HCT116 (cell line): ENCODE data around the gene TWIST2. TPM values are rescaled to one million over a fixed set of nuclear protein-coding genes. Genes with fewer than 3 reads are reported as not detected.

Source experiments
- ATAC-seq: fragments of 200-7000 bp; cut with Tn5 transposase; 2 replicates; pipeline ENCODE4 v1.9.1; 2020; ENCODE audit warnings: mild to moderate bottlenecking, moderate library complexity
- BruUV-seq: library from RNA; stranded (reverse); fragments of 400-500 nt; replicated peaks from 2 replicates; lab custom pipeline; 2021; lab: Mats Ljungman, UMichigan
- CTCF ChIA-PET: fragments of 300-600 bp; sonication (Branson Sonifier 250); formaldehyde crosslinking; loops from one replicate; lab custom pipeline; 2021; ENCODE audit warnings: antibody characterized with exemption; lab: Charles Lee
- POLR2A ChIA-PET: fragments of 300-600, 350-600 bp; sonication (Branson Sonifier 250); formaldehyde crosslinking; loops from one replicate; lab custom pipeline; 2021; ENCODE audit warnings: antibody characterized with exemption; lab: Charles Lee
- RAD21 ChIA-PET, 2 experiments: fragments of 300-600 bp; sonication (Branson Sonifier 250); formaldehyde crosslinking; loops; one replicate each; lab custom pipeline; 2023; ENCODE audit warnings: low total read pairs in 2 of 2; ENCODE audit not compliant: uncharacterized antibody in 2 of 2, unreplicated experiment in 2 of 2, low non-redundant PET in 1 of 2; lab: Charles Lee
- DNase-seq: peaks from one replicate; pipeline ENCODE4 v3.0.0-alpha.2; 2010; ENCODE audit warnings: low read depth, low spot score
- H2AFZ ChIP-seq: fragments of 200-600 bp; shearing (Covaris generic), sonication (generic); 2 replicates; pipeline ENCODE4 v1.6.1; 2017; ENCODE audit warnings: low read depth, mixed run types, mixed read lengths, antibody characterized with exemption, low read length; ENCODE audit not compliant: poor library complexity, severe bottlenecking
- H3K27ac ChIP-seq: 2 replicates; pipeline ENCODE4 v1.5.1; 2012; ENCODE audit warnings: low read depth, low read length
- H3K27me3 ChIP-seq: fragments of 200-600 bp; sonication (generic); 2 replicates; pipeline ENCODE4 v1.6.1; 2016; ENCODE audit warnings: mixed run types, low read length, mixed read lengths; ENCODE audit not compliant: insufficient read depth
- H3K36me3 ChIP-seq, 2 experiments: fragments of 200-500 bp in 1 of 2; fragments of 200-600 bp in 1 of 2; sonication (Bioruptor generic) in 1 of 2; sonication (generic) in 1 of 2; 2 replicates each; pipeline versions ENCODE4 v1.5.1 to v1.6.1; 2014 to 2016; ENCODE audit warnings: low read length in 2 of 2, inconsistent platforms in 1 of 2, mixed read lengths in 1 of 2, mixed run types in 1 of 2; ENCODE audit not compliant: insufficient read depth in 2 of 2, control insufficient read depth in 1 of 2
- H3K4me1 ChIP-seq, 2 experiments: fragments of 200-600 bp in 1 of 2; sonication (generic) in 1 of 2; 2 replicates each; pipeline versions ENCODE4 v1.5.1 to v1.6.1; 2012 to 2017; ENCODE audit warnings: low read length in 2 of 2, inconsistent platforms in 1 of 2, mild to moderate bottlenecking in 1 of 2, mixed read lengths in 1 of 2, mixed run types in 1 of 2, moderate library complexity in 1 of 2; ENCODE audit not compliant: insufficient read depth in 2 of 2, control insufficient read depth in 1 of 2
- H3K4me2 ChIP-seq: fragments of 200-600 bp; sonication (generic); 2 replicates; pipeline ENCODE4 v1.6.1; 2017; ENCODE audit warnings: mixed run types, low read length, mixed read lengths
- H3K4me3 ChIP-seq, 2 experiments: fragments of 200-600 bp in 1 of 2; sonication (generic) in 1 of 2; replicated peaks in 1 of 2; 2 replicates each; pipeline ENCODE4 v1.5.1; 2011 to 2016; ENCODE audit warnings: low read length in 2 of 2, control low read depth in 1 of 2, low read depth in 1 of 2, mild to moderate bottlenecking in 1 of 2, mixed read lengths in 1 of 2, mixed run types in 1 of 2
- H3K79me2 ChIP-seq: fragments of 200-600 bp; sonication (generic); 2 replicates; pipeline ENCODE4 v1.6.1; 2017; ENCODE audit warnings: mild to moderate bottlenecking, mixed run types, low read length, moderate library complexity, mixed read lengths; ENCODE audit not compliant: insufficient read depth
- H3K9ac ChIP-seq: fragments of 200-600 bp; sonication (generic); 2 replicates; pipeline ENCODE4 v1.6.1; 2016; ENCODE audit warnings: low read length, mixed read lengths
- H3K9me2 ChIP-seq: fragments of 200-600 bp; sonication (generic), shearing (Covaris generic); 2 replicates; pipeline ENCODE4 v1.6.1; 2017; ENCODE audit warnings: mixed run types, mild to moderate bottlenecking, moderate library complexity; ENCODE audit not compliant: insufficient read depth
- H3K9me3 ChIP-seq, 2 experiments: fragments of 200-500 bp in 1 of 2; fragments of 200-600 bp in 1 of 2; sonication (Bioruptor generic) in 1 of 2; sonication (generic) in 1 of 2; 2 replicates each; pipeline ENCODE4 v1.6.1; 2014 to 2017; ENCODE audit warnings: low read length in 2 of 2, mixed read lengths in 2 of 2, inconsistent platforms in 1 of 2, low read depth in 1 of 2, mild to moderate bottlenecking in 1 of 2, mixed run types in 1 of 2, moderate library complexity in 1 of 2; ENCODE audit not compliant: control insufficient read depth in 1 of 2, insufficient read depth in 1 of 2
- H4K20me1 ChIP-seq: fragments of 200-600 bp; sonication (generic), shearing (Covaris generic); 2 replicates; pipeline ENCODE4 v1.6.1; 2017; ENCODE audit warnings: mixed run types, mild to moderate bottlenecking, moderate library complexity; ENCODE audit not compliant: insufficient read depth
- CBX3 ChIP-seq: IDR thresholded peaks from 2 replicates; pipeline ENCODE4 v1.6.1; 2012; ENCODE audit warnings: low read depth
- CEBPB ChIP-seq: IDR thresholded peaks from 2 replicates; pipeline ENCODE4 v1.6.1; 2012; ENCODE audit warnings: low read depth
- EGR1 ChIP-seq: IDR thresholded peaks from 2 replicates; pipeline ENCODE4 v1.6.1; 2012; ENCODE audit warnings: low read depth
- ELF1 ChIP-seq: IDR thresholded peaks from 2 replicates; pipeline ENCODE4 v1.6.1; 2012; ENCODE audit warnings: low read depth, borderline replicate concordance
- EZH2 ChIP-seq: fragments of 200-600 bp; sonication (generic); IDR thresholded peaks from 2 replicates; pipeline ENCODE4 v1.6.1; 2017; ENCODE audit warnings: antibody characterized with exemption, mixed run types
- EZH2phosphoT487 ChIP-seq: fragments of 200-600 bp; IDR thresholded peaks from 2 replicates; pipeline ENCODE4 v1.6.1; 2018; ENCODE audit warnings: antibody characterized with exemption, borderline replicate concordance
- FOSL1 ChIP-seq: IDR thresholded peaks from 2 replicates; pipeline ENCODE4 v1.6.1; 2012; ENCODE audit warnings: low read depth
- POLR2AphosphoS5 ChIP-seq: IDR thresholded peaks from 2 replicates; pipeline ENCODE4 v1.6.1; 2011; ENCODE audit warnings: mild to moderate bottlenecking, low read depth, low read length, moderate library complexity
- RAD21 ChIP-seq: IDR thresholded peaks from 2 replicates; pipeline ENCODE4 v1.6.1; 2012; ENCODE audit warnings: low read depth, mild to moderate bottlenecking
- SRF ChIP-seq: IDR thresholded peaks from 2 replicates; pipeline ENCODE4 v1.6.1; 2012; ENCODE audit warnings: low read depth
- YY1 ChIP-seq: IDR thresholded peaks from 2 replicates; pipeline ENCODE4 v1.6.1; 2011; ENCODE audit warnings: low read length, low read depth, moderate library complexity, mild to moderate bottlenecking; ENCODE audit not compliant: insufficient replicate concordance; ENCODE audit errors: extremely low read depth
- ZFX ChIP-seq: fragments of 450-650 bp; IDR thresholded peaks from 2 replicates; pipeline ENCODE4 v1.6.1; 2017
- ZNF274 ChIP-seq: fragments of 200-500 bp; sonication (Bioruptor generic); IDR thresholded peaks from 2 replicates; pipeline ENCODE4 v1.6.1; 2014; ENCODE audit warnings: mild to moderate bottlenecking, low read depth, low read length, inconsistent platforms
- intact Hi-C: fragments of 100-400 bp; cut with micrococcal nuclease; formaldehyde crosslinking; loops from 2 replicates; pipeline ENCODE4 v1.10.0; 2022
- total RNA-seq: library from RNA; stranded (reverse); gene quantifications from one replicate; pipeline ENCODE4 v1.2.1, GENCODE V29; 2021; ENCODE audit not compliant: unreplicated experiment
- TF ChIP-seq, protein P1 (sequence below): IDR thresholded peaks from 2 replicates; pipeline ENCODE4 v1.6.1; 2011; ENCODE audit warnings: mild to moderate bottlenecking, low read length, moderate library complexity; ENCODE audit not compliant: insufficient replicate concordance; ENCODE audit errors: extremely low read depth
- TF ChIP-seq, protein P2 (sequence below): IDR thresholded peaks from 2 replicates; pipeline ENCODE4 v1.6.1; 2012
- TF ChIP-seq, protein P3 (sequence below): IDR thresholded peaks from 2 replicates; pipeline ENCODE4 v1.6.1; 2012
- TF ChIP-seq, protein P4 (sequence below), 3 experiments: fragments of 200-600 bp in 1 of 3; sonication (generic) in 1 of 3; IDR thresholded peaks in 2 of 3; conservative IDR thresholded peaks in 1 of 3; 2 replicates each; pipeline ENCODE4 v1.5.1; 2012 to 2017; ENCODE audit warnings: low read depth in 2 of 3, low read length in 2 of 3, antibody characterized with exemption in 1 of 3, borderline replicate concordance in 1 of 3, control low read depth in 1 of 3, mild to moderate bottlenecking in 1 of 3, mixed read lengths in 1 of 3, mixed run types in 1 of 3, moderate library complexity in 1 of 3; ENCODE audit not compliant: insufficient read depth in 1 of 3
- TF ChIP-seq, protein P5 (sequence below): IDR thresholded peaks from 2 replicates; pipeline ENCODE4 v1.6.1; 2012; ENCODE audit warnings: low read depth

Gene TWIST2
- total RNA-seq, 1 experiment from 2014 or later: not detected

DNA sequence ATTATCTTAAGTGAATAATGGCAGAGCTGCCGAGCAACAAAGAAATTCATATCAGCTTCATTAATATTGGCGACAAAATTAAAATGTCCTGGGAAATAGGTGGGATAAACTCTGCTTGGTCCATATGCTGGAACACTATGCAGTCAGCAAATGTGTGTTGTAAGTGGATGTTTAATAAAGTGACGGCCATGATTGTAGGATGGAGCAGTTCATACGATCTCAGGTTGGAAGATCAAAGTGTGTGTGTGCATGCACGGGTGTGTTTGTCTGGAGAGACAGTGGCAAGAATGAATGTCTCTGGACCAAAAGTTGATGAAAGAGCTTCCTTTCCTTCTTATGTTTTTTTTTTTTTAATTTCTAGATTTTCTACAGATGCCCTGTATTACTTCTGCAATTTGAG is 14.8 kb downstream of the TWIST2 start:
- BruUV-seq: no TSS peak

More for the DNA sequence above, 14.8 kb downstream of the TWIST2 start:
- Histone ChIP-seq H3K4me1 (peaks cover 19 to 25% of the 10 kb centered on the region in 2 experiments), H3K9me2 (no peaks in the 10 kb centered on the region), H3K9ac (no peak overlapping the region), H3K79me2 (no peaks in the 10 kb centered on the region), H3K4me2 (no peak overlapping the region), H3K27ac (no peak overlapping the region), H4K20me1 (no peaks in the 10 kb centered on the region), H3K36me3 (no peaks in the 10 kb centered on the region), H3K9me3 (no peaks in the 10 kb centered on the region), H3K4me3 (no peak overlapping the region), H3K27me3 (peaks cover 5% of the 10 kb centered on the region; the same call in 1 of the 2 replicates), H2AFZ (peak overlapping the region; percentile 43)
- ChIA-PET RAD21 (no interaction called here), POLR2A (no interaction called here), CTCF (no interaction called here)
- no peak for ATAC-seq
- no peak for DNase-seq
- TF ChIP-seq ZNF274: no peak
- TF ChIP-seq, protein P1, sequence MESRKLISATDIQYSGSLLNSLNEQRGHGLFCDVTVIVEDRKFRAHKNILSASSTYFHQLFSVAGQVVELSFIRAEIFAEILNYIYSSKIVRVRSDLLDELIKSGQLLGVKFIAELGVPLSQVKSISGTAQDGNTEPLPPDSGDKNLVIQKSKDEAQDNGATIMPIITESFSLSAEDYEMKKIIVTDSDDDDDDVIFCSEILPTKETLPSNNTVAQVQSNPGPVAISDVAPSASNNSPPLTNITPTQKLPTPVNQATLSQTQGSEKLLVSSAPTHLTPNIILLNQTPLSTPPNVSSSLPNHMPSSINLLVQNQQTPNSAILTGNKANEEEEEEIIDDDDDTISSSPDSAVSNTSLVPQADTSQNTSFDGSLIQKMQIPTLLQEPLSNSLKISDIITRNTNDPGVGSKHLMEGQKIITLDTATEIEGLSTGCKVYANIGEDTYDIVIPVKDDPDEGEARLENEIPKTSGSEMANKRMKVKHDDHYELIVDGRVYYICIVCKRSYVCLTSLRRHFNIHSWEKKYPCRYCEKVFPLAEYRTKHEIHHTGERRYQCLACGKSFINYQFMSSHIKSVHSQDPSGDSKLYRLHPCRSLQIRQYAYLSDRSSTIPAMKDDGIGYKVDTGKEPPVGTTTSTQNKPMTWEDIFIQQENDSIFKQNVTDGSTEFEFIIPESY: no peak
- no peak for TF ChIP-seq EZH2phosphoT487
- no peak for TF ChIP-seq CBX3
- TF ChIP-seq EZH2: no peak
- no peak for TF ChIP-seq POLR2AphosphoS5
- no peak for TF ChIP-seq RAD21
- TF ChIP-seq ZFX: no peak
- TF ChIP-seq, protein P2, sequence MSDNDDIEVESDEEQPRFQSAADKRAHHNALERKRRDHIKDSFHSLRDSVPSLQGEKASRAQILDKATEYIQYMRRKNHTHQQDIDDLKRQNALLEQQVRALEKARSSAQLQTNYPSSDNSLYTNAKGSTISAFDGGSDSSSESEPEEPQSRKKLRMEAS: no peak
- TF ChIP-seq, protein P3, sequence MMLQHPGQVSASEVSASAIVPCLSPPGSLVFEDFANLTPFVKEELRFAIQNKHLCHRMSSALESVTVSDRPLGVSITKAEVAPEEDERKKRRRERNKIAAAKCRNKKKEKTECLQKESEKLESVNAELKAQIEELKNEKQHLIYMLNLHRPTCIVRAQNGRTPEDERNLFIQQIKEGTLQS: no peak
- TF ChIP-seq FOSL1: no peak
- TF ChIP-seq CEBPB: no peak
- TF ChIP-seq SRF: no peak
- TF ChIP-seq EGR1: no peak
- TF ChIP-seq, protein P4, sequence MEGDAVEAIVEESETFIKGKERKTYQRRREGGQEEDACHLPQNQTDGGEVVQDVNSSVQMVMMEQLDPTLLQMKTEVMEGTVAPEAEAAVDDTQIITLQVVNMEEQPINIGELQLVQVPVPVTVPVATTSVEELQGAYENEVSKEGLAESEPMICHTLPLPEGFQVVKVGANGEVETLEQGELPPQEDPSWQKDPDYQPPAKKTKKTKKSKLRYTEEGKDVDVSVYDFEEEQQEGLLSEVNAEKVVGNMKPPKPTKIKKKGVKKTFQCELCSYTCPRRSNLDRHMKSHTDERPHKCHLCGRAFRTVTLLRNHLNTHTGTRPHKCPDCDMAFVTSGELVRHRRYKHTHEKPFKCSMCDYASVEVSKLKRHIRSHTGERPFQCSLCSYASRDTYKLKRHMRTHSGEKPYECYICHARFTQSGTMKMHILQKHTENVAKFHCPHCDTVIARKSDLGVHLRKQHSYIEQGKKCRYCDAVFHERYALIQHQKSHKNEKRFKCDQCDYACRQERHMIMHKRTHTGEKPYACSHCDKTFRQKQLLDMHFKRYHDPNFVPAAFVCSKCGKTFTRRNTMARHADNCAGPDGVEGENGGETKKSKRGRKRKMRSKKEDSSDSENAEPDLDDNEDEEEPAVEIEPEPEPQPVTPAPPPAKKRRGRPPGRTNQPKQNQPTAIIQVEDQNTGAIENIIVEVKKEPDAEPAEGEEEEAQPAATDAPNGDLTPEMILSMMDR (IDR thresholded peaks at IDR 0.05 in 2 of 3, conservative IDR thresholded peaks at IDR 0.05 in 1 of 3; ENCODE audit: borderline replicate concordance in 1 of 3, insufficient read depth in 1 of 3, low read depth in 2 of 3, low read length in 2 of 3): no peak
- TF ChIP-seq YY1: no peak
- no peak for TF ChIP-seq ELF1
- TF ChIP-seq, protein P5, sequence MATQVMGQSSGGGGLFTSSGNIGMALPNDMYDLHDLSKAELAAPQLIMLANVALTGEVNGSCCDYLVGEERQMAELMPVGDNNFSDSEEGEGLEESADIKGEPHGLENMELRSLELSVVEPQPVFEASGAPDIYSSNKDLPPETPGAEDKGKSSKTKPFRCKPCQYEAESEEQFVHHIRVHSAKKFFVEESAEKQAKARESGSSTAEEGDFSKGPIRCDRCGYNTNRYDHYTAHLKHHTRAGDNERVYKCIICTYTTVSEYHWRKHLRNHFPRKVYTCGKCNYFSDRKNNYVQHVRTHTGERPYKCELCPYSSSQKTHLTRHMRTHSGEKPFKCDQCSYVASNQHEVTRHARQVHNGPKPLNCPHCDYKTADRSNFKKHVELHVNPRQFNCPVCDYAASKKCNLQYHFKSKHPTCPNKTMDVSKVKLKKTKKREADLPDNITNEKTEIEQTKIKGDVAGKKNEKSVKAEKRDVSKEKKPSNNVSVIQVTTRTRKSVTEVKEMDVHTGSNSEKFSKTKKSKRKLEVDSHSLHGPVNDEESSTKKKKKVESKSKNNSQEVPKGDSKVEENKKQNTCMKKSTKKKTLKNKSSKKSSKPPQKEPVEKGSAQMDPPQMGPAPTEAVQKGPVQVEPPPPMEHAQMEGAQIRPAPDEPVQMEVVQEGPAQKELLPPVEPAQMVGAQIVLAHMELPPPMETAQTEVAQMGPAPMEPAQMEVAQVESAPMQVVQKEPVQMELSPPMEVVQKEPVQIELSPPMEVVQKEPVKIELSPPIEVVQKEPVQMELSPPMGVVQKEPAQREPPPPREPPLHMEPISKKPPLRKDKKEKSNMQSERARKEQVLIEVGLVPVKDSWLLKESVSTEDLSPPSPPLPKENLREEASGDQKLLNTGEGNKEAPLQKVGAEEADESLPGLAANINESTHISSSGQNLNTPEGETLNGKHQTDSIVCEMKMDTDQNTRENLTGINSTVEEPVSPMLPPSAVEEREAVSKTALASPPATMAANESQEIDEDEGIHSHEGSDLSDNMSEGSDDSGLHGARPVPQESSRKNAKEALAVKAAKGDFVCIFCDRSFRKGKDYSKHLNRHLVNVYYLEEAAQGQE: no peak
- intact Hi-C loops: no loop called here
